Activated naive CD8-positive, alpha-beta T cell treated with anti-CD3 and anti-CD28 coated beads, Interleukin-2, amount 10 ng/mL, durations not matched to agents 7 days and 5 days (primary cell): ENCODE results near the gene LAYN. TPM values are rescaled to one million over a fixed set of nuclear protein-coding genes. Genes with fewer than 3 reads are reported as not detected.

Experiments used
- ATAC-seq: fragments of 150-1000 bp; cut with Tn5 transposase; one replicate; pipeline ENCODE4 v1.10.0; 2021; ENCODE audit warnings: low read depth, moderate library complexity
- POLR2A ChIA-PET: fragments of 350-600 bp; sonication (Branson Sonifier 250); formaldehyde crosslinking; loops from one replicate; lab custom pipeline; 2021; ENCODE audit warnings: antibody characterized with exemption; lab: Charles Lee
- DNase-seq: peaks from one replicate; pipeline ENCODE4 v3.0.0; 2021
- H3K27ac Mint-ChIP-seq: one replicate; pipeline ENCODE4 v1.8.0; 2022; ENCODE audit warnings: mild to moderate bottlenecking, mixed read lengths
- H3K27me3 Mint-ChIP-seq: one replicate; pipeline ENCODE4 v1.8.0; 2022; ENCODE audit warnings: mild to moderate bottlenecking, moderate library complexity, mixed read lengths
- H3K36me3 Mint-ChIP-seq: one replicate; pipeline ENCODE4 v1.8.0; 2021; ENCODE audit warnings: mild to moderate bottlenecking, mixed read lengths
- H3K4me1 Mint-ChIP-seq: one replicate; pipeline ENCODE4 v1.8.0; 2021; ENCODE audit warnings: mixed read lengths
- H3K4me3 Mint-ChIP-seq: one replicate; pipeline ENCODE4 v1.8.0; 2022; ENCODE audit warnings: mild to moderate bottlenecking, moderate library complexity, mixed read lengths
- H3K9me3 Mint-ChIP-seq: one replicate; pipeline ENCODE4 v1.8.0; 2021; ENCODE audit warnings: mixed read lengths
- total RNA-seq, 2 experiments: library from RNA; stranded (reverse); gene quantifications; one replicate each; pipeline ENCODE4 v1.2.3, GENCODE V29; 2021

Gene LAYN
- total RNA-seq, 2 experiments from 2014 or later, result 24.0 to 27.0 TPM

DNA sequence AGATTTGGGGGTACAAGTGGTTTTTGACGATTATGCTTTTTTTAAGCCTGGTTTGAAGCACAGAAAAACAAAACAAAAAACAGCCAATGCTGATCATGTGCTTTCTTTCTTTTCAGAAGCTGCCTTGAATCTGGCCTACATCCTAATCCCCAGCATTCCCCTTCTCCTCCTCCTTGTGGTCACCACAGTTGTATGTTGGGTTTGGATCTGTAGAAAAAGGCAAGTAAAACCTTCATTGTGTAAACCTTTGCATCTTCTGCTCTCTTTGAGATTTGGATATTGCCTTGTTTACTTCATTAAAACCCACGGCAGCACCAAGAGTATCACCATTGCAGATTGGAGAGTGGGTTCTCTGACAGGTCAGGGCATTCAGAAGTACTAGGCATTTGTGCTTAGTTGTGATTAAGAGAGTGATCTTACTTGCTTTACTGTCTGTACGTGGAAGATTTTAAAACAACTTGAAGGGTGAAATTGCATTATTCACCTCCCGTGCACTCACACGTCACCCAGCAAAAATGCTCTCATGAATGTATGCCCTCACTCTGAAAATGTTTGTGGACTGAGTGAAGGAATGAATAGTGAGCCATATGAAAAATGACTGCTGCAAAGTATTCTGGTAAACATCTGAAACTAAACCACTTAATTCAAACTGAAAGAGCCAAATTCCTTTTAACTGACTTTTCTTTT, 17.0 kb downstream of the LAYN start:
- ATAC-seq (no peak), DNase-seq (no peak)
- Mint-ChIP-seq H3K4me3 (no peak overlapping the region), H3K36me3 (peaks cover 38% of the 10 kb centered on the region), H3K27me3 (no peaks in the 10 kb centered on the region), H3K4me1 (no peaks in the 10 kb centered on the region), H3K9me3 (peaks cover 7% of the 10 kb centered on the region), H3K27ac (no peak overlapping the region)
- POLR2A ChIA-PET, result no interaction called here

DNA sequence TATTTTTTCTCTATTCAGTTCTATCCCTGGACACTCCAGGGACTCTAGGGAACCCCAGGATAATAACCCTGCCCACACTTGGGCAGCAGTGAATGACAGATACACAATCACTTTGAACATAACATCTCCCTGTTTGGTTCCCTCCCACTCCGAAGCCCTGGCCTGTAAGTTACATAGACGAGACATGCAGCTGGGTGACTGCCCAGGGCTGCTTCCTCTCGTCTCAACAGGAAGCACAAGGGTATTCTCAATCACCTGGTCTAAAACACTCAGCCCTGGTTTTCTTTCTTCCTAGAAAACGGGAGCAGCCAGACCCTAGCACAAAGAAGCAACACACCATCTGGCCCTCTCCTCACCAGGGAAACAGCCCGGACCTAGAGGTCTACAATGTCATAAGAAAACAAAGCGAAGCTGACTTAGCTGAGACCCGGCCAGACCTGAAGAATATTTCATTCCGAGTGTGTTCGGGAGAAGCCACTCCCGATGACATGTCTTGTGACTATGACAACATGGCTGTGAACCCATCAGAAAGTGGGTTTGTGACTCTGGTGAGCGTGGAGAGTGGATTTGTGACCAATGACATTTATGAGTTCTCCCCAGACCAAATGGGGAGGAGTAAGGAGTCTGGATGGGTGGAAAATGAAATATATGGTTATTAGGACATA, 19.4 kb downstream of the LAYN start:
- peaks cover 28% of the 10 kb centered on the region for H3K36me3 Mint-ChIP-seq
- POLR2A ChIA-PET, result no interaction called here
- DNase-seq (no peak), ATAC-seq (no peak)
- peaks cover 7% of the 10 kb centered on the region for H3K9me3 Mint-ChIP-seq
- no peaks in the 10 kb centered on the region for H3K27me3 Mint-ChIP-seq
- no peak overlapping the region for H3K27ac Mint-ChIP-seq
- no peaks in the 10 kb centered on the region for H3K4me1 Mint-ChIP-seq
- H3K4me3 Mint-ChIP-seq, result no peak overlapping the region

DNA sequence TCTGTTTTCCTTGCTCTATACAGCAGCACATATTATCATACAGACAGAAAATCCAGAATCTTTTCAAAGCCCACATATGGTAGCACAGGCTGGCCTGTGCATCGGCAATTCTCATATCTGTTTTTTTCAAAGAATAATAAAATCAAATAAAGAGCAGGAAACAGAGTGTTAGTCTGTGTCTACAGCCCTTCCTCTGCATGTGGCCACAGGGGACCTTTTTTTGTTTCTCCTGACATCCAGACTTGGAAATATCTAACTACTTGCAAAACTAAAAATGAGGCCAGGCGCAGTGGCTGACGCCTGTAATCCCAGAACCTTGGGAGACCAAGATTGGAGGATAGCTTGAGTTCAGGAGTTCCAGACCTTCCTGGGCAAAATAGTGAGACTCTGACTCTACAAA, 20.3 kb downstream of the LAYN start:
- H3K4me3 Mint-ChIP-seq, result no peak overlapping the region
- H3K36me3 Mint-ChIP-seq, result peaks cover 21% of the 10 kb centered on the region

DNA sequence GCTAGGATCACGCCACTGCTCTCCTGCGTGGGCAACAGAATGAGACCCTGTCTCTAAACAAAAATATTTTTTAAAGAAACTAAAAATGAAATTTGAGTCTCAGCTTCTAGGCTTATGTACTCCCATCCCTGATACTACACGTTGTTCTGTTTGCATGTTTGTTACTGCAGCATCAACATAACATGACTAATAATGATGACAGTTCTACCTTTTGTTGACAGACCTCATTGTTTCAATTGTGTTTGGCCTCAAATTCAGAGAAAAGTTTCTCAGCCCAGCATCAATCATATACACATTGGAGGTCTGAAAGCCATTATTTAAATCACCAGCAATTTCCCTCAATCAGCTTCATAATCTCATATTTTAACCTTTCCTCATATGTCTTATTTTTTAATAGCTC, 20.8 kb downstream of the LAYN start:
- POLR2A ChIA-PET, result no interaction called here
- peaks cover 16% of the 10 kb centered on the region for H3K36me3 Mint-ChIP-seq
- ATAC-seq, result no peak

More for the DNA sequence above, 20.3 kb downstream of the LAYN start:
- POLR2A ChIA-PET, result no interaction called here
- H3K4me1 Mint-ChIP-seq, result no peaks in the 10 kb centered on the region
- no peak overlapping the region for H3K27ac Mint-ChIP-seq
- peaks cover 6% of the 10 kb centered on the region for H3K9me3 Mint-ChIP-seq
- no peaks in the 10 kb centered on the region for H3K27me3 Mint-ChIP-seq
- DNase-seq (no peak), ATAC-seq (no peak)

DNA sequence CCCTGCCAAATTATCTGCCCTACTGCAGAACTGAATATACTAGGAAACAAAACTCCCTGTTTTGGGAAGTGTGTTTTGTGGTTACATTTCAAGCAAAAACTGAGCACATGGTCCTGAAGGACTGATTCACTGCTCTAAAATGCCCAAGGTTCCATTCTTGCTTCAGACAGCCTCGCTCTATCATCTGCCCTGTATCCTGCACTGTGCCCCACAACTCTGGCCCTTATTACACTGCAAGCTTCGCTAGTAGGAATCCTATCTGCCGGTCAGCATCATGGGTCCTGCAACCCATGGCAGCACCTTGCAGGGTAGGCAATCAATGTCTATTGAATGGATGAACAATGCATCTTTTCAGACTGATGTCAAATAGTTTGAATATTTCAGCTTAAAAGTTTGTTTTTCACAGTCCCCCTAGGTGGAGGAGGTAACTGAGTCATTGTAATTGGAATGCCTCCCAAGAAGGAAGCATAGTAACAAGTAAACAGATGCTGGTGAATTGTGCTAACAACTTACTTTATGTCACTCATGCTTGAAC, 21.3 kb downstream of the LAYN start:
- Mint-ChIP-seq H3K27ac (peak overlapping the region; percentile 32), H3K27me3 (no peaks in the 10 kb centered on the region), H3K4me3 (no peak overlapping the region), H3K36me3 (peaks cover 12% of the 10 kb centered on the region), H3K4me1 (no peaks in the 10 kb centered on the region), H3K9me3 (peaks cover under 1% of the 10 kb centered on the region)
- no peak for DNase-seq
- no peak for ATAC-seq
- POLR2A ChIA-PET, result no interaction called here

More for the DNA sequence above, 20.8 kb downstream of the LAYN start:
- H3K4me3 Mint-ChIP-seq, result no peak overlapping the region
- H3K4me1 Mint-ChIP-seq, result no peaks in the 10 kb centered on the region
- no peak overlapping the region for H3K27ac Mint-ChIP-seq
- no peak for DNase-seq
- H3K9me3 Mint-ChIP-seq, result peaks cover 3% of the 10 kb centered on the region
- H3K27me3 Mint-ChIP-seq, result no peaks in the 10 kb centered on the region

DNA sequence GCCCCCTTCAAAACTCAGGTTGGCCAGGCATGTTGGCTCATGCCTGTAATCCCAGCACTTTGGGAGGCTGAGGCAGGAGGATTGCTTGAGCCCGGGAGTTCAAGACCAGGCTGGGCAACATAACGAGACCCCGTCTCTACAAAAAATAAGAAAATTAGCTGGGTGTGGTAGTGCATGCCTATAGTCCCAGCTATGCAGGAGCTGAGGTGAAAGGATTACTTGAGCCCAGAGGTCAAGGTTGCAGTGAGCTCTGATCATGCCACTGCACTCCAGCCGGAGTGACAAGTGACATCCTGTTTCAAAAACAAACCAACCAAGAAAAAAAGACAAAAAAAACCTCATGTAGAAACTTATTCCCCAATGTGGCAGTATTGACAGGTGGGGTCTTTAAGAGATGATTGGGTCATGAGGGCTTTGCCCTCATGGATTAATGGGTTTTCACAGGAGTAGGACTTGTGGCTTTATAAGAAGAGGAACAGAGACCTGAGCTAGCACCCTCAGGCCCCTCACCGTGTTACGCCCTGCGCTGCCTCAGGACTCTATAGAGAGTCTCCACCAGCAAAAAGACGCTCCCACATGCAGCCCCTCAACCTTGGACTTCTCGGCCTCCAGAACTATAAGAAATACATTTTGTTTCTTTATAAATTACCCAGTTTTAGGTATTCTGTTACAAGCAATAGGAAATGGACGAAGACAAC, 22.3 kb downstream of the LAYN start:
- ATAC-seq (no peak), DNase-seq (no peak)
- Mint-ChIP-seq H3K36me3 (peaks cover 7% of the 10 kb centered on the region), H3K27me3 (no peaks in the 10 kb centered on the region), H3K4me3 (no peak overlapping the region), H3K9me3 (no peaks in the 10 kb centered on the region), H3K4me1 (no peaks in the 10 kb centered on the region), H3K27ac (no peak overlapping the region)
- POLR2A ChIA-PET, result no interaction called here

DNA sequence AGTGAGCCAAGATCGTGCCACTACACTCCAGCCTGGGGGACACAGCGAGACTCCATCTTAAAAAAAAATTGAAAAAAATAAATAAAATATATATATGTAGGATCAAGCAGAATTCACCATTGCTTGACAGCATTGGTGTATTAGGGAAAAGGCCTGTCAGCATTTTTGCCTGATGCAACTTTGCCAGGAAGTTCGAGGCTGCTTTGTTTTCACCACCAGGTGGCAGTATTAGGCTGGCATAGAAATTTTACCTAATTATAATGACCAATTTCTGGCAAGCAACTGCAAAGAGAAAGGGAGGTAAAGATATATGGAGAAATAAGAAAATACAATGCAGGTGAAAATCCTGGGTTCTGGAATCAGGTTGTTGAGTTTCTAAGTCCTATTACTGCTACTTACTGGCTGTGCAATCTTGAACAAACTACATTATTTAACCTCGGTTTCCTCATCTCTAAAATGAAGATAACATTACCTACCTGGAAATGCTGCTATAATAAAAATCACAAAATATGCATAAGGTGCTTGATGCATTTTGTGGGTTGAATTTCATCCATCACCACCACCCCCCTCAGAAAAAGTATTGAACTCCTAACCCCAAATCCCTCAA, 24.7 kb downstream of the LAYN start:
- Mint-ChIP-seq H3K9me3 (no peaks in the 10 kb centered on the region), H3K27me3 (no peaks in the 10 kb centered on the region), H3K27ac (no peak overlapping the region), H3K4me1 (no peaks in the 10 kb centered on the region), H3K36me3 (peaks cover 2% of the 10 kb centered on the region), H3K4me3 (no peak overlapping the region)
- DNase-seq, result peak; percentile 42
- POLR2A ChIA-PET, result no interaction called here
- ATAC-seq, result no peak

DNA sequence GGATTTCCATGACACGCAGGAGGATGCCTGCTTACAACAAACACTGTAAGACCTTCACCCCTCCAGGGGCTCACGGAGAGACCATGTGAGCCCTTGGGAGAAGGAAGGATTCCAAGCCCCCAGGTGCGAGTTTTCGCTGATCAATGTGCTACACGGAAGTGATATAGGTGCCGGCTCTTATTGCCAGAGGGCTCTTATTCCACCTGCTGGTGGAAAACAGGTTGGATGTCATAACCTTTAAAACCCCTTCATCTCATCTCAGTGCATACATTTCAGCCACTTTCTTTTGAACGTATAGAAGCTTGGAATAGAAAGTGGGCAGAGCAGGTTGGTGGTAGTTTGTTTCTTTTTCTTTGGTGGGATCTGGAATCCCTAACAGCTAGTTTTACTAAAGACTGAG, 25.8 kb downstream of the LAYN start:
- ATAC-seq, result no peak
- H3K4me3 Mint-ChIP-seq, result no peak overlapping the region
- H3K36me3 Mint-ChIP-seq, result peaks cover 2% of the 10 kb centered on the region
- no peaks in the 10 kb centered on the region for H3K9me3 Mint-ChIP-seq
- no peak overlapping the region for H3K27ac Mint-ChIP-seq
- H3K27me3 Mint-ChIP-seq, result no peaks in the 10 kb centered on the region
- no peaks in the 10 kb centered on the region for H3K4me1 Mint-ChIP-seq
- no peak for DNase-seq
- POLR2A ChIA-PET, result no interaction called here

DNA sequence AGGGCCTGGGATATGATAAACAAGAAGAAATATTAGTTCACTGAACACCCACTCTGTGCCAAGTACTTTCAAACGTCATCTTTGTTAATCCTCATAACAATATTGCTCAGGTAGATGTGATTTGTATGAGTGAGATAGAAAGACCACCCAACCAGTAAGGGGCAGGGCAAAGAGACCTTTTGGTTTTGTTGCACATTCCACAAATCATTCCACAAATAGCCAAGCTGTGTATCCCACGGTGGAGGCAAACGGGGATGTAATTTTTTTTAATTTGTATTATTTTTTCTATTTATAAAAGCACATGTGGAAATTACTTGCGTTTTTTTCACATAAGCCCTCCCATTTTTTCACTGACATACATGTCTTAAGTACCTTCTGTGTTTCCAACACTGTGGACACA, 29.0 kb downstream of the LAYN start:
- Mint-ChIP-seq H3K4me3 (no peak overlapping the region), H3K4me1 (no peaks in the 10 kb centered on the region), H3K36me3 (no peaks in the 10 kb centered on the region), H3K9me3 (no peaks in the 10 kb centered on the region), H3K27ac (no peak overlapping the region), H3K27me3 (peaks cover 2% of the 10 kb centered on the region)
- DNase-seq, result no peak
- no peak for ATAC-seq
- POLR2A ChIA-PET, result no interaction called here

DNA sequence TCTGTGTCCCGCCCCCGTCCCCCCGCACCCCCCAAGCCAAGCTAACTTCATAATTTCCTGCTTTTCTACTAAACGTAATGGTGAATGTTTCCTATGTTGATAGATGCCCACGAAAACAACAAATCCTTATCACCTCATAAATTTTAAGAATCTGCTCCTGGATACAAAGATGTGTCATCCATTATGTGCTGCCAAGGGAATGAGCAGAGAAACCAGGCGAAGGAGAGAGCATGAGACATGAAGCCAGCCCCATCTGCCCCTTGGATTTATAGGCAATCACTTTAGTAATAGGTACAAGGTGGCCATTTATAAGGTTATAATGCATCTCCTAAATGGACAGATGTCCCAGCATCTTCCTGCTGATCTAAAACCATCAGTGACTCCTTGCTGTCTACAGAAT, 30.3 kb downstream of the LAYN start:
- H3K9me3 Mint-ChIP-seq, result no peaks in the 10 kb centered on the region
- H3K4me1 Mint-ChIP-seq, result peaks cover 2% of the 10 kb centered on the region
- ATAC-seq (no peak), DNase-seq (no peak)
- H3K4me3 Mint-ChIP-seq, result no peak overlapping the region
- POLR2A ChIA-PET, result no interaction called here
- peaks cover 2% of the 10 kb centered on the region for H3K27me3 Mint-ChIP-seq
- H3K36me3 Mint-ChIP-seq, result no peaks in the 10 kb centered on the region
- no peak overlapping the region for H3K27ac Mint-ChIP-seq

DNA sequence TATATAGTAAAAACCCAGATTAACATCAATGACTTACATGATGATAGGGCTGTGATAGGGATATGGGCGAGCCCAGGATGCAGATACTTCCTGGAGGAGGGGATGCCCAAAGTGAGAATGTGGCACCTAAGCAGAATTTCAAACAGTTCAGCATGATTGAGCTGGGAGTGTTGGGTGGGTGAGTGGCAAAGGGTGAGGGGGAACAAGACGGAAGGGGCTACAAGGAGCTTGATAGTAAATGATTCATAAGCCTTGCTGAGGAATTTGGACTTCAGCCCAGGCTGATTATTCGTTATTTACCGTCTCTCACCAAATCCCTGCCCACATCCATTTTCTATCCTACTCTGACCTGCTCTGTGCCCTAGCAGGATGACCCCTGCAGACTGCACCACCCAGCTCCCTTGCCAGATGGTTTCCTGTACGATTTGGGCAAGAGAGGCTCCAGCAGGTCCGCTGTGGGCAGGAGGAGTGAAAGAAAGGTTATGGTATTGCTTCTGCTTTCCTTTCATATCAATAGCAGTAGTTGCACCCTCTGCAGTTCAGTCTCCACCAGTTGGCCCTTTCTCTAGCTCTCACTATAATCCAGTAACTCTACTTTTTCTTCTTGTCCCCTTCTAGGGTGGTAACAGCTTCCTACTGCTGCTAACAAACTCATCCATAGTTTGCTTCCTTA, 31.4 kb downstream of the LAYN start:
- ATAC-seq (no peak), DNase-seq (no peak)
- Mint-ChIP-seq H3K27me3 (peaks cover 2% of the 10 kb centered on the region), H3K36me3 (no peaks in the 10 kb centered on the region), H3K4me1 (peaks cover 2% of the 10 kb centered on the region), H3K9me3 (no peaks in the 10 kb centered on the region), H3K27ac (no peak overlapping the region), H3K4me3 (no peak overlapping the region)
- POLR2A ChIA-PET, result no interaction called here

DNA sequence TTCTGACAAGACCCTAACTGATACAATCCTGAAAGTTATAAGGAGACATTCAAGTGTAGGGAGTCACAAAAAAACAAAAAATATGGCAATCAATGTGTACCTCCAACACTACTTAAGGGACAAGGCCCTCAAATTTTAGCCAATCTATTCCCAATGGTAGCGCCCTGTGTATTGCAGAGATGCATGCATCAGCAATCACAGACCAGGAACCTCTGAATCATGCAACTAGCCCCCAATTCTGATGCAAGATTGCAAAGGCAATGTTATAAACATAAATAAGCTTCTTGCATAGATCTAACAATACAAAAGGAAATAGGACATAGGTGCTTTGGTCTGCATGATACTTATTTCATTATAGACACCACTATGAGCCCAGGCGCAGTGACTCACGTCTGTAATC, 32.1 kb downstream of the LAYN start:
- Mint-ChIP-seq H3K4me3 (no peak overlapping the region), H3K27me3 (peaks cover 6% of the 10 kb centered on the region), H3K9me3 (no peaks in the 10 kb centered on the region), H3K27ac (no peak overlapping the region), H3K4me1 (peaks cover 2% of the 10 kb centered on the region), H3K36me3 (no peaks in the 10 kb centered on the region)
- ATAC-seq (no peak), DNase-seq (no peak)
- POLR2A ChIA-PET, result no interaction called here

DNA sequence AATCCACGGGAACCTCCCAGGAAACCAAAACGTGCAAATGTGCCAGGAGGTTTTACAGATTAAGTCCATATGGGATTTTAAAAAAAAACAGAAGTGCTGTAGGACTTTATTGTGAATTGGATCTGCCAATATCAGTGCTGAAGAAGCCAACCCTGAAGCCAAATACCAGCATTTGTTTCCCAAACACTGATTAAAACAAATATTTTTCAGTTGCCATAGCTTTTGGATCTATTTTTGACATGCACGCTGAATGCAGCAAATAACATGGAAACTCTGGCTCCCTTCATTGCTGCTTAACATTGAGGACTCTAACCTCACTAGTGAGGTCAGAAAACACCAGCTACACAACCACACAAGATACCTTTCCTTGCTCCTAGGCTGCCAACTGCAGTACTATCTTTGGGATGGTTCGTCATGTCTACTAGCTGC, 33.3 kb downstream of the LAYN start:
- DNase-seq (no peak), ATAC-seq (no peak)
- H3K27me3 Mint-ChIP-seq, result peaks cover 6% of the 10 kb centered on the region
- H3K36me3 Mint-ChIP-seq, result no peaks in the 10 kb centered on the region
- no peaks in the 10 kb centered on the region for H3K9me3 Mint-ChIP-seq
- no peak overlapping the region for H3K4me3 Mint-ChIP-seq
- H3K27ac Mint-ChIP-seq, result no peak overlapping the region
- H3K4me1 Mint-ChIP-seq, result peaks cover 2% of the 10 kb centered on the region
- POLR2A ChIA-PET, result no interaction called here
